ENCODE measurements around the gene SULT2B1. TPM values are rescaled to one million over a fixed set of nuclear protein-coding genes. Genes with fewer than 3 reads are reported as not detected.
"Not testable (repeated sequence)": the region's sequence is repeated elsewhere in the genome, so short reads cannot be mapped to it uniquely, and the experiment has no call there.

SULT2B1 gene
- total RNA-seq, 1 donor from 2014 or later: not detected

DNA sequence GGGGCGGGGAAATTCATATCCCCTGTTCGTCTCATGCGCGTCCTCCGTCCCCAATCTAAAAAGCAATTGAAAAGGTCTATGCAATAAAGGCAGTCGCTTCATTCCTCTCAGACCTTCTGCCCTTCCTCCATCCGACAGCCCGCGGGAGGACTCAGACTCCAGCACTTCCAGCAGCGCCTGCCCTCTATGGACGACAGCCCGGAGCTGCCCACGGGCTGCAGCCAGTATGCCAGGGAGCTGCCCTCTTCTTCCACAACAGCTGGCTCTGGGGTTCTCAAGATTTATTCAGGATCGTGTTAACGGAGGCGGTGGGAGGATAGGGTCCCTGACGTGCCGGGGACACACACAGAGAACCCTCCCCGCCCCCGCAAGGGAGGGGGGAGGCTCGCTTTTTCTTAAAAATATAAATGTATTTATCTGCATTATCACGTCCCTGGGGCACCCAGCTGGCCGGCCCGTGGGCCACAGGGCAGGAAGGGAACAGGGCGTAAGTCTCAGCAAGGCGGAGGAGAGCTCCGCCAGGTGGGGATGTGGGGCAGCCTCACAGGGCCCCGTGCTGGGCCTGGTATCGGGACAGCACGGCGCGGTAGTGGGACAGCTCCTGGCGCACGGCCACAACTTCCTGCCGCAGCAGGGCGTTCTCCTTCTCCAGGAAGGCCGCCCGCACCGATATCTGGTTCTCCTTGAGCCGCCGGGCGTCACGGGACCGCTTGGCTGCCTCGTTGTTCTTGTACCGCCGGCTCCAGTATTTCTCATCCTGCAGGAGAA is 78.5 kb downstream of the SULT2B1 start:
- Mint-ChIP-seq H3K27ac (no peak overlapping the region), H3K36me3 (ENCODE audit: low read depth) (peaks cover 12% of the 10 kb centered on the region), H3K27me3 (no peaks in the 10 kb centered on the region), H3K4me3 (no peak overlapping the region), H3K9me3 (no peaks in the 10 kb centered on the region), H3K4me1 (peaks cover 18% of the 10 kb centered on the region)
- intact Hi-C loops (cut with micrococcal nuclease): loop anchor here (10.0 kb wide), 2 partner anchors 484 to 1034 kb away; partner anchors contain the start of genes BCL2L12, C19orf73, IRF3 and LIN7B
- no peak for DNase-seq

- H3K27ac Mint-ChIP-seq: peak overlapping the region; percentile 20
- no peak overlapping the region for H3K4me3 Mint-ChIP-seq
- intact Hi-C loops (cut with micrococcal nuclease): loop anchor here (10.0 kb wide), 2 partner anchors 484 to 1034 kb away; partner anchors contain the start of genes BCL2L12, C19orf73, IRF3 and LIN7B
- peaks cover 22% of the 10 kb centered on the region for H3K4me1 Mint-ChIP-seq
- no peaks in the 10 kb centered on the region for H3K27me3 Mint-ChIP-seq
- H3K9me3 Mint-ChIP-seq: no peaks in the 10 kb centered on the region
- no peak for DNase-seq
- H3K36me3 Mint-ChIP-seq (ENCODE audit: low read depth): peaks cover 12% of the 10 kb centered on the region
Measured at GRCh38 chr19:48631225-48631624, 79.3 kb downstream of the SULT2B1 start.

GRCh38 chr19:48632286-48632685 is 80.3 kb downstream of the SULT2B1 start:
- not testable (repeated sequence) for DNase-seq; H3K27me3 Mint-ChIP-seq; H3K9me3 Mint-ChIP-seq; H3K36me3 Mint-ChIP-seq (ENCODE audit: low read depth); H3K27ac Mint-ChIP-seq; H3K4me3 Mint-ChIP-seq
- intact Hi-C loops (cut with micrococcal nuclease): loop anchor here (10.0 kb wide), 2 partner anchors 483 to 1033 kb away; partner anchors contain the start of genes BCL2L12, C19orf73, IRF3 and LIN7B
- H3K4me1 Mint-ChIP-seq: peaks cover 18% of the 10 kb centered on the region

DNA sequence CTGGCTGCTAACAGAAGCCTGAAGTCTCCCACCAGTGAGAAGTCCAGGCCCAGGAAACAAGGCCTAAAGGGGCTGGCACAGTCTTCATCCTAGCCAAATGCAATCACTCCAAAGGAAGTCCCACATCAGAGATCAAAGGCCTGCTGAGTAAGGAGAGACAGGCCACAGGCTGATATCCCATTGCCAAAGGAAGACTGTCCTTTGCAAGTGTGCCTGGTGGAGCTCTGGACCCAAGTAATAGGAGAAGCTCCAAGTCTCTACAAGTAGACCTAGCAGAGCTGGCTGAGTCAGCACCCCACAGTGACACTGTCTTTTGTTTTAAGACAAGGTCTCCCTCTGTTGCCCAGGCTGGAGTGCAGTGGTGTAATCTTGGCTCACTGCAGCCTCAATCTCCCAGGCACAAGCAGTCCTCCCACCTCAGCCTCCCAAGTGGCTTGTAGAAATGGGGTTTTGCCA is 80.7 kb downstream of the SULT2B1 start:
- Mint-ChIP-seq H3K9me3 (no peaks in the 10 kb centered on the region), H3K27ac (peak overlapping the region; percentile 37), H3K27me3 (no peaks in the 10 kb centered on the region), H3K36me3 (ENCODE audit: low read depth) (peaks cover 10% of the 10 kb centered on the region), H3K4me1 (peaks cover 20% of the 10 kb centered on the region), H3K4me3 (no peak overlapping the region)
- intact Hi-C loops (cut with micrococcal nuclease): loop anchor here (10.0 kb wide), 2 partner anchors 482 to 1032 kb away; partner anchors contain the start of genes BCL2L12, C19orf73, IRF3 and LIN7B
- peak; percentile 61 for DNase-seq

GRCh38 chr19:48633148-48634035 is 81.4 kb downstream of the SULT2B1 start:
- H3K4me3 Mint-ChIP-seq: peak overlapping the region; percentile 84
- H3K27me3 Mint-ChIP-seq: no peaks in the 10 kb centered on the region
- H3K9me3 Mint-ChIP-seq: no peaks in the 10 kb centered on the region
- H3K4me1 Mint-ChIP-seq: peaks cover 26% of the 10 kb centered on the region
- DNase-seq: peak; percentile 61
- peak overlapping the region; percentile 86 for H3K27ac Mint-ChIP-seq
- intact Hi-C loops (cut with micrococcal nuclease): loop anchor here (1.0 to 10.0 kb wide), 4 partner anchors 9 to 1031 kb away; partner anchors contain the start of genes BCL2L12, C19orf73, IRF3 and LIN7B
- peaks cover 9% of the 10 kb centered on the region for H3K36me3 Mint-ChIP-seq (ENCODE audit: low read depth)

DNA sequence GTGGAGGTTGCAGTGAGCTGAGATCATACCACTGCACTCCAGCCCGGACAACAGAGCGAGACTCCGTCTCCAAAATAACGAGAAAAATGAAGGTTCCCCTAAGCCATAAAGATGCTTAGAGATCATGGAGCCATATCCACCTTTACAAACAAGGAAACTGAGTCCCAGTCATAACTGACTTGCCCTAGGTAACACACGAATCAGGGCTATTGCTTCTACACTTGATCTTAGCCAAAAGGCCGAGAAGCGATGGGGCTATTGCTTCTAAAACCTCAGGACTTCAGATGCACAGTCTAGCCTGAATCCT is 82.0 kb downstream of the SULT2B1 start:
- H3K4me1 Mint-ChIP-seq: peaks cover 32% of the 10 kb centered on the region
- peak overlapping the region; percentile 86 for H3K27ac Mint-ChIP-seq
- peaks cover 9% of the 10 kb centered on the region for H3K36me3 Mint-ChIP-seq (ENCODE audit: low read depth)
- no peaks in the 10 kb centered on the region for H3K9me3 Mint-ChIP-seq
- peak overlapping the region; percentile 84 for H3K4me3 Mint-ChIP-seq
- intact Hi-C loops (cut with micrococcal nuclease): loop anchor here (1.0 to 10.0 kb wide), 4 partner anchors 10 to 1031 kb away; partner anchors contain the start of genes BCL2L12, C19orf73, IRF3 and LIN7B
- no peaks in the 10 kb centered on the region for H3K27me3 Mint-ChIP-seq
- DNase-seq: no peak

- intact Hi-C loops (cut with micrococcal nuclease): loop anchor here (1.0 to 10.0 kb wide), 9 partner anchors 10 to 1243 kb away; partner anchors contain the start of genes AKT1S1, ALDH16A1, BCL2L12 and C19orf73
- peak; percentile 97 for DNase-seq
- H3K4me1 Mint-ChIP-seq: peaks cover 35% of the 10 kb centered on the region
- peak overlapping the region; percentile 84 for H3K4me3 Mint-ChIP-seq
- no peaks in the 10 kb centered on the region for H3K9me3 Mint-ChIP-seq
- peak overlapping the region; percentile 86 for H3K27ac Mint-ChIP-seq
- H3K36me3 Mint-ChIP-seq (ENCODE audit: low read depth): peaks cover 6% of the 10 kb centered on the region
- no peaks in the 10 kb centered on the region for H3K27me3 Mint-ChIP-seq
Measured at GRCh38 chr19:48634424-48635262, 82.7 kb downstream of the SULT2B1 start.

DNA sequence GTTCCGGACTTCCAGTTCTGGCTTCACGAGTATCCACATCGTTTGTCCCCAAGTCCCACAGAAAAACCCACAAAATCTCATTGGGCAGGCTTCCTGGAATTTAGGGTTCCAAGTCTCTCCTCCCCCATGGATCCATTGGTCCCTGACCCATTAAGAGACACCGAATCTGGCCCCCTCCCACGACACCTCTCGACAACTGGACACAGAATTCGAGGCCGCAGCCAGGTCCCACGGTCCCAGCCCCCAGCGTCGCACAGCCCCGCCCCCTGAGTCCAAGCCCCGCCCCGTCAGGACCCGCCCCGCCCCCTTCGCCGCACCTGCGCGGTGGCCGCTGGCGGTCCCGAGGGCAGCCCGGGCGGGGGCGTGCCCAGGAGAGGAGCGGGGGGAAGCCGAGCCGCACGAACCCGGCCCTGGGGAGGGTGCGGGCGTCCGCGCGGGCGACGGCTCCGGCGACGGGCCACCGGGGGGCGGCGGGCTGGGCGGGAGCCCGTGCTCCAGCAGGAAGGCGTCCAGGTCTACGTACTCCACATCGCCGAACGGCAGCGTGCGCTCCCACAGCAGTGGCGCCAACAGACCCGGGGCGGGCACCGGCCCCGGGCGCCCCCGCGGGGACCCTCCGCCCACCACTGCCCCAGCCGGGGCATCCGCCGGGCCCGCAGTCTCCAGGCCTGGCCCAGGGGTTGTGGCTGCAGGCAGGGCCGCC is 83.4 kb downstream of the SULT2B1 start:
- no peaks in the 10 kb centered on the region for H3K9me3 Mint-ChIP-seq
- H3K36me3 Mint-ChIP-seq (ENCODE audit: low read depth): peaks cover 2% of the 10 kb centered on the region
- H3K4me1 Mint-ChIP-seq: peaks cover 37% of the 10 kb centered on the region
- peak overlapping the region; percentile 86 for H3K27ac Mint-ChIP-seq
- H3K27me3 Mint-ChIP-seq: no peaks in the 10 kb centered on the region
- peak; percentile 93 for DNase-seq
- H3K4me3 Mint-ChIP-seq: peak overlapping the region; percentile 86
- intact Hi-C loops (cut with micrococcal nuclease): loop anchor here (5.0 to 10.0 kb wide), 7 partner anchors 303 to 1242 kb away; partner anchors contain the start of genes AKT1S1, ALDH16A1, BCL2L12 and C19orf73

GRCh38 chr19:48635966-48636858 is 84.2 kb downstream of the SULT2B1 start:
- peak overlapping the region; percentile 86 for H3K4me3 Mint-ChIP-seq
- H3K9me3 Mint-ChIP-seq: no peaks in the 10 kb centered on the region
- H3K27me3 Mint-ChIP-seq: no peaks in the 10 kb centered on the region
- peaks cover 35% of the 10 kb centered on the region for H3K4me1 Mint-ChIP-seq
- H3K36me3 Mint-ChIP-seq (ENCODE audit: low read depth): peaks cover 2% of the 10 kb centered on the region
- peak; percentile 78 for DNase-seq
- intact Hi-C loops (cut with micrococcal nuclease): loop anchor here (2.0 to 10.0 kb wide), 8 partner anchors 85 to 1241 kb away; partner anchors contain the start of genes AKT1S1, ALDH16A1, BCL2L12 and C19orf73
- peak overlapping the region; percentile 86 for H3K27ac Mint-ChIP-seq

- intact Hi-C loops (cut with micrococcal nuclease): loop anchor here (1.0 to 10.0 kb wide), 9 partner anchors 9 to 1240 kb away; partner anchors contain the start of genes AKT1S1, ALDH16A1, BCL2L12 and C19orf73
- DNase-seq: no peak
- peaks cover 35% of the 10 kb centered on the region for H3K4me1 Mint-ChIP-seq
- peak within 1 kb of the TSS; percentile 99 for H3K27ac Mint-ChIP-seq
- H3K36me3 Mint-ChIP-seq (ENCODE audit: low read depth): peaks cover 2% of the 10 kb centered on the region
- H3K27me3 Mint-ChIP-seq: peaks cover 2% of the 10 kb centered on the region
- H3K4me3 Mint-ChIP-seq: peak within 1 kb of the TSS; percentile 86
- H3K9me3 Mint-ChIP-seq: no peaks in the 10 kb centered on the region
Measured at GRCh38 chr19:48636859-48637448, 85.0 kb downstream of the SULT2B1 start, which contains the start of gene DBP. TSS of gene DBP (minus strand) at chr19:48637379. CDS start at chr19:48636994, 385 bp downstream.

GRCh38 chr19:48637449-48637947 is 85.5 kb downstream of the SULT2B1 start:
- H3K9me3 Mint-ChIP-seq: no peaks in the 10 kb centered on the region
- peaks cover 2% of the 10 kb centered on the region for H3K36me3 Mint-ChIP-seq (ENCODE audit: low read depth)
- peak; percentile 100 for DNase-seq
- H3K4me3 Mint-ChIP-seq: peak overlapping the region; percentile 86
- intact Hi-C loops (cut with micrococcal nuclease): loop anchor here (1.0 to 10.0 kb wide), 9 partner anchors 9 to 1240 kb away; partner anchors contain the start of genes AKT1S1, ALDH16A1, BCL2L12 and C19orf73
- peaks cover 2% of the 10 kb centered on the region for H3K27me3 Mint-ChIP-seq
- H3K27ac Mint-ChIP-seq: peak overlapping the region; percentile 99
- H3K4me1 Mint-ChIP-seq: peaks cover 35% of the 10 kb centered on the region

Data from activated CD4-positive, alpha-beta T cell treated with anti-CD3 and anti-CD28 coated beads, Interleukin-2, amount 10 ng/mL, durations not matched to agents 24 days and 14 days (primary cell).